K562 (cell line): ENCODE measurements around the gene ERBB4. TPM values are rescaled to one million over a fixed set of nuclear protein-coding genes. Genes with fewer than 3 reads are reported as not detected.

Experiments
- ATAC-seq: fragments of 200-7000 bp; cut with Tn5 transposase; 3 replicates; pipeline ENCODE4 v1.9.1; 2020; ENCODE audit warnings: moderate library complexity
- BruUV-seq: library from RNA; stranded (reverse); fragments of 400-500 nt; replicated peaks from 2 replicates; lab custom pipeline; 2021; lab: Mats Ljungman, UMichigan
- CTCF ChIA-PET: fragments of 300-600 bp; formaldehyde crosslinking; extraction: SDS; loops from one replicate; lab custom pipeline; 2021; ENCODE audit warnings: low intra/inter-chr PET ratio; lab: Yijun Ruan, JAX
- POLR2A ChIA-PET: fragments of 300-600, 350-650 bp; sonication (Branson Sonifier 250); formaldehyde crosslinking; extraction: SDS; loops from one replicate; lab custom pipeline; 2021; ENCODE audit warnings: antibody characterized with exemption, inconsistent platforms; lab: Yijun Ruan, JAX
- DNase-seq, 4 experiments: peaks; one replicate each; pipeline versions ENCODE4 v3.0.0 to v3.0.0-alpha.2; 2011 to 2018; ENCODE audit warnings: low spot score in 3 of 4, mixed read lengths in 3 of 4; ENCODE audit errors: extremely low read depth in 1 of 4
- FAIRE-seq: peaks from 2 replicates; lab custom pipeline; 2011; peaks lifted over from hg19 to GRCh38; lab: Jason Lieb, UNC
- H2AFZ ChIP-seq: 2 replicates; pipeline ENCODE4 v1.6.0; 2011; ENCODE audit warnings: low read depth, low read length, control low read depth, inconsistent platforms
- H3K27ac ChIP-seq: fragments of 200-600 bp; 3 replicates; pipeline ENCODE4 v1.8.0; 2011; ENCODE audit warnings: low read depth, mild to moderate bottlenecking, control low read depth, inconsistent platforms, low read length, moderate library complexity, mixed read lengths; ENCODE audit errors: extremely low read depth
- H3K27me3 ChIP-seq, 2 experiments: fragments of 300-600 bp in 1 of 2; 2 replicates in 1 of 2; 3 replicates in 1 of 2; pipeline versions ENCODE4 v1.6.0 to v1.8.0; 2011; ENCODE audit warnings: inconsistent platforms in 2 of 2, low read length in 2 of 2, mild to moderate bottlenecking in 1 of 2, mixed read lengths in 1 of 2, moderate library complexity in 1 of 2; ENCODE audit not compliant: control insufficient read depth in 2 of 2, insufficient read depth in 2 of 2
- H3K36me3 ChIP-seq: fragments of 300-600 bp; 3 replicates; pipeline ENCODE4 v1.8.0; 2011; ENCODE audit warnings: mild to moderate bottlenecking, low read length, inconsistent platforms; ENCODE audit not compliant: control insufficient read depth, insufficient read depth
- H3K4me1 ChIP-seq, 2 experiments: fragments of 200-600 bp in 1 of 2; replicated peaks in 1 of 2; 2 replicates in 1 of 2; 3 replicates in 1 of 2; pipeline versions ENCODE4 v1.5.1 to v1.8.0; 2011; ENCODE audit warnings: inconsistent platforms in 2 of 2, low read length in 2 of 2, mild to moderate bottlenecking in 1 of 2, mixed read lengths in 1 of 2, moderate library complexity in 1 of 2; ENCODE audit not compliant: control insufficient read depth in 2 of 2, insufficient read depth in 2 of 2
- H3K4me2 ChIP-seq: 2 replicates; pipeline ENCODE4 v1.6.1; 2011; ENCODE audit warnings: low read length, control low read depth, inconsistent platforms, mixed read lengths; ENCODE audit not compliant: insufficient read depth
- H3K4me3 ChIP-seq: fragments of 200-600 bp; sonication (generic), shearing (Covaris generic); 2 replicates; pipeline ENCODE4 v1.5.1; 2016; ENCODE audit warnings: control low read depth, inconsistent platforms
- H3K79me2 ChIP-seq: fragments of 200-600 bp; 3 replicates; pipeline ENCODE4 v1.8.0; 2011; ENCODE audit warnings: low read length, inconsistent platforms; ENCODE audit not compliant: control insufficient read depth, insufficient read depth
- H3K9ac ChIP-seq, 2 experiments: 2 replicates each; pipeline versions ENCODE4 v1.6.0 to v1.6.1; 2011; ENCODE audit warnings: low read depth in 2 of 2, low read length in 2 of 2, control low read depth in 1 of 2, inconsistent platforms in 1 of 2, mild to moderate bottlenecking in 1 of 2, mixed read lengths in 1 of 2; ENCODE audit not compliant: insufficient read depth in 1 of 2
- H3K9me1 ChIP-seq: one replicate; pipeline ENCODE4 v1.6.0; 2011; ENCODE audit warnings: inconsistent platforms, mild to moderate bottlenecking, low read length, moderate library complexity; ENCODE audit not compliant: control insufficient read depth, insufficient read depth
- H3K9me3 ChIP-seq: replicated peaks from 2 replicates; pipeline ENCODE4 v1.5.1; 2011; ENCODE audit warnings: low read depth, low read length, inconsistent platforms; ENCODE audit not compliant: control insufficient read depth, insufficient read depth
- H4K20me1 ChIP-seq: replicated peaks from 2 replicates; pipeline ENCODE4 v1.6.1; 2011; ENCODE audit warnings: low read length, inconsistent platforms, mixed read lengths; ENCODE audit not compliant: control insufficient read depth, insufficient read depth
- CBX2 ChIP-seq: fragments of 200-600 bp; sonication (generic); IDR thresholded peaks from one replicate; pipeline ENCODE4 v1.6.1; 2012; ENCODE audit warnings: mild to moderate bottlenecking, low read length, inconsistent platforms; ENCODE audit not compliant: insufficient read depth, poor library complexity, severe bottlenecking
- DPF2 ChIP-seq: fragments of 450-650 bp; IDR thresholded peaks from 2 replicates; pipeline ENCODE4 v1.6.1; 2016
- ETS2 ChIP-seq: IDR thresholded peaks from 2 replicates; pipeline ENCODE4 v1.6.1; 2016; ENCODE audit warnings: borderline replicate concordance, missing genetic modification characterization, mild to moderate bottlenecking, moderate library complexity, missing compliant biosample characterization; ENCODE audit not compliant: poor library complexity, severe bottlenecking
- FOXK1 ChIP-seq: sonication (generic); formaldehyde crosslinking; IDR thresholded peaks from 2 replicates; pipeline ENCODE4 v1.8.0; 2022; ENCODE audit warnings: missing genetic modification reagents, mild to moderate bottlenecking, borderline replicate concordance
- GATA2 ChIP-seq: sonication (generic); formaldehyde crosslinking; IDR thresholded peaks from 2 replicates; pipeline ENCODE4 v1.4.0; 2020; ENCODE audit warnings: mild to moderate bottlenecking, missing genetic modification reagents
- POLR3G ChIP-seq: IDR thresholded peaks from 2 replicates; pipeline ENCODE4 v1.6.1; 2011; ENCODE audit not compliant: insufficient read length, insufficient replicate concordance; ENCODE audit errors: extremely low read depth
- SIX5 ChIP-seq, 2 experiments: IDR thresholded peaks; 2 replicates each; pipeline ENCODE4 v1.6.1; 2011; ENCODE audit warnings: low read length in 2 of 2, borderline replicate concordance in 1 of 2, low read depth in 1 of 2, mild to moderate bottlenecking in 1 of 2, moderate library complexity in 1 of 2; ENCODE audit not compliant: insufficient read depth in 1 of 2
- WGBS: fragments of 100-300 bp; shearing (Covaris generic); methylation state at CpG from one replicate; pipeline ENCODE4 v1.1.6; 2016; ENCODE audit warnings: low coverage, mixed read lengths; ENCODE audit not compliant: insufficient coverage; ENCODE audit errors: missing lambda C conversion rate; 5-methylcytosine and 5-hydroxymethylcytosine counted together
- in situ Hi-C: fragments of 300-500 bp; cut with MboI; formaldehyde crosslinking; loops from 4 replicates; pipeline ENCODE4 v1.15.0; 2018; ENCODE audit warnings: inconsistent platforms, mixed read lengths
- intact Hi-C: fragments of 100-400 bp; cut with micrococcal nuclease; formaldehyde crosslinking; loops from 2 replicates; pipeline ENCODE4 v1.14.2; 2022
- polyA plus RNA-seq, 8 experiments: library from polyadenylated mRNA; depleted of rRNA in 4 of 8; stranded (reverse) in 5 of 8; unstranded in 3 of 8; fragments of >200 nt; fragmentation: Nextera tagmentation in 2 of 8; fragmentation: Illumina TruSeq in 1 of 8; extraction: Ambion mirVana in 2 of 8; extraction: Trizol in 1 of 8; gene quantifications; 2 replicates each; pipeline versions ENCODE4 v1.2.1 to v1.2.3, GENCODE V29; 2011 to 2014; ENCODE audit warnings: inconsistent platforms in 1 of 8, missing spikeins in 1 of 8
- total RNA-seq, 7 experiments: library from RNA; depleted of rRNA in 6 of 7; stranded (reverse); fragments of >200 nt in 6 of 7; fragmentation: Illumina TruSeq in 2 of 7; extraction: Trizol in 2 of 7; gene quantifications; 2 replicates each; pipeline versions ENCODE4 v1.2.1 to v1.2.3, GENCODE V29; 2011 to 2021; ENCODE audit warnings: low replicate concordance in 1 of 7
- TF ChIP-seq, protein P1 (sequence below): fragments of 250-450 bp; sonication (Bioruptor Pico); IDR thresholded peaks from 2 replicates; pipeline ENCODE4 v1.8.0; 2021; ENCODE audit warnings: borderline replicate concordance, mild to moderate bottlenecking, moderate library complexity; ENCODE audit not compliant: poor library complexity, severe bottlenecking

Gene ERBB4
- total and polyA plus RNA-seq, 9 of the 15 experiments (the other 6 are each of a cell fraction or from before 2014, with no cell fraction given) = not detected

DNA sequence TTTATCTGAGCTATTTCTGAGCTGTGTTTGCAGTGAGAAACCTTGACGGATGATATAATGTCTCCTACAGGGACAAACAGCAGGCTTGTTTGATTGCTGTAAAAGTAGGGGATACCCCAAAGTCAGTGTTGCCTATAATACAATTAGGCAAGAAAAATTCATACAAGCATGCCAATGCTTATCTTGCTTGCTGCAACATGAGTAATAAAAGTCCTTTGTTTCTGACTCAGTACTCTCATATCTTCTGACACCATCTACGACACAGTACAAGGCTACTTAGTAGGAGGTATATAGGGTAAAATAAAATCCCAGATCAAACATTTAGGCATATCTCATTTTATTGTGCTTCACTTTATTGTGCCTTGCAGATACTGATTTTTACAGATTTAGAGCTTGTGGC lies 33.0 kb downstream of the ERBB4 start:
- H3K4me2 ChIP-seq = no peak overlapping the region
- 6% methylated on average over 2 of the region's 2 CpGs for WGBS
- no peaks in the 10 kb centered on the region for H3K9me1 ChIP-seq
- no peak for ATAC-seq
- H3K27ac ChIP-seq = no peak overlapping the region
- H3K27me3 ChIP-seq = no peaks in the 10 kb centered on the region
- in situ Hi-C loops (no loop called here), intact Hi-C loops (no loop called here)
- CTCF ChIA-PET = no interaction called here
- no peaks in the 10 kb centered on the region for H3K36me3 ChIP-seq
- no peaks in the 10 kb centered on the region for H4K20me1 ChIP-seq
- TF ChIP-seq DPF2 (no peak), CBX2 (no peak), ETS2 (tag) (no peak), GATA2 (CRISPR knock-in tag) (no peak), FOXK1 (CRISPR knock-in tag) (no peak), SIX5 (IDR thresholded peaks at IDR 0.05; ENCODE audit: borderline replicate concordance in 1 of 2, insufficient read depth in 1 of 2, low read depth in 1 of 2, low read length in 2 of 2) (no peak), POLR3G (no peak)
- TF ChIP-seq, protein P1, sequence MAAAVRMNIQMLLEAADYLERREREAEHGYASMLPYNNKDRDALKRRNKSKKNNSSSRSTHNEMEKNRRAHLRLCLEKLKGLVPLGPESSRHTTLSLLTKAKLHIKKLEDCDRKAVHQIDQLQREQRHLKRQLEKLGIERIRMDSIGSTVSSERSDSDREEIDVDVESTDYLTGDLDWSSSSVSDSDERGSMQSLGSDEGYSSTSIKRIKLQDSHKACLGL (CRISPR knock-in tag) = no peak
- TF ChIP-seq, all 486 proteins: peak for 0
- DNase-seq (no peak), FAIRE-seq (no peak)
- no peaks in the 10 kb centered on the region for H3K4me1 ChIP-seq
- H2AFZ ChIP-seq = no peak overlapping the region
- H3K9me3 ChIP-seq = no peaks in the 10 kb centered on the region
- H3K4me3 ChIP-seq = no peak overlapping the region
- H3K79me2 ChIP-seq = no peaks in the 10 kb centered on the region
- no TSS peak for BruUV-seq
- no peak overlapping the region for H3K9ac ChIP-seq
- POLR2A ChIA-PET = no interaction called here
